GM19035 (cell line): ENCODE data around the gene EFCC1.

Source experiments
- ATAC-seq: cut with Tn5 transposase; IDR thresholded peaks from one replicate; pipeline ENCODE4 v1.9.1; 2021; ENCODE audit not compliant: unreplicated experiment

Gene EFCC1

DNA sequence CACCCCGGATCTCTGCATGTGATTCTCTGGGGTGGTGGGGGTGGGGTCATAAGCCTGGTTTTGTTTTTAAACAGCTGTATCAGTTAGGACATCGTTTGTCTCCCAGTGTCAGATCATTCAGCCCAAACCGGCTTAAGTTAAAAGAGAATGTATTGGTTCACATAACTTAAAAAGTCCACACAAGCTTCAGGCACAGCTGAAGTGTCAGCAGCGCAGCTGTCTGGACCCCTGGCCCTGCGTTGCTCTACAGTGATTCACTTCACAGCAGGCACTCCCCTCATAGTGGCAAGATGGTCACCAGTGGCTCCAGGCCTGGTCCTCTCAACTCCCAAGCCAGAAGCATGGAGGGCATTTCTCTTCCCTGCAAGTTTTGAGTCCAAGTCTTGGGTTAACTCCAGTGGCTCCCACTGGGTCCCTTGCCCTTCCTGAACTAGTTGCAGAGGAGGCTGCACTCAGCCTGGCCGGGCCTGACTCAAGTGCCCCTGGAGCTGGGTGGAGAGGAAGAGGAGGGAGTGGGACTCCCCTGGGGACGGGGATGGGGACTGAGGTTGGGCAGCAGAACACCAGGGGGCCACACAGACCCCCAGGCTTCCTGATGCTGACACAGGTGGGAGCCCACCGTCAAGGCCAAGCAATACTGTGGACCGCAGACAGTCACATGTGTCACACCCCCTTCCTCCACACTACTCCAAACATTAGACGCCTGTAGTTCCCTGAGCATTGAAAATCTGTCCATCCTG lies 30.5 kb downstream of the EFCC1 start:
- no peak for ATAC-seq

DNA sequence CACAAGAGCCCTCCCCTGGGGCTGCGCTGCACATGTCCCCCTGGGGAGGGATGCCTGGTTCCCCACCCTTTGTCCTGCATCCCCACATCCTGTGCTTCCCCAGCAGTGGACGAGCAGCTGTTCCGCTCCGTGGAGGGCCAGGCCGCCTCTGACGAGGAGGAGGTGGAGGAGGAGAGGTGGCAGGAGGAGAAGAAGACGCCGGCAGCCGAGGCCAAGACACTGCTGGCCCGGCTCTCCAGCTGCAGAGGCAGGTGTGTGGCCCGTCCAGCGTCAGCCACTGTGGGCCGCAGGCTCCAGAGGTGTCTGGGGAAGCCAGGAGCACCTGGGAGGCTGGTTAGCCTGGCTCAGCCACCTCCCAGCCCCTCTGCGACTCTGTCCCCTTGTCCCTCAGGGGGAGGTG lies 31.6 kb downstream of the EFCC1 start:
- no peak for ATAC-seq

DNA sequence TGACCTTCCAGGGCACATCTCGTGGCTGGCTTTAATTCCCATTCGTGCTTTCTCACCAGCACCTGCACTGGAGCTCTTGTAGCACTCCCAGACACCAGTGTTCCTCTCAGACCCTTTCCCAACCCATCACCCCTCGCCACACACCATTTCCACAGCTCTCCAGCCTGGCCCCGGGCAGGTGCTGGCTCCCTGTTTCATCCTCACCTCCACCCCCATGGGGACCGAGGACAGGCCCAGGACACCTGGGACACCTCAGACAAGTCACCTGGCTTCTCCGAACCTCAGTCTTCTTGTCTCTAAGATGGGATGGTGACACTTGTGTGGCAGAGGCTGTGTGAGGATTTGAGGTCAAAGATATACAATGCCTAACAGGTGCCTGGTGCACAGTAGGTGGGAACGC lies 32.0 kb downstream of the EFCC1 start:
- no peak for ATAC-seq

DNA sequence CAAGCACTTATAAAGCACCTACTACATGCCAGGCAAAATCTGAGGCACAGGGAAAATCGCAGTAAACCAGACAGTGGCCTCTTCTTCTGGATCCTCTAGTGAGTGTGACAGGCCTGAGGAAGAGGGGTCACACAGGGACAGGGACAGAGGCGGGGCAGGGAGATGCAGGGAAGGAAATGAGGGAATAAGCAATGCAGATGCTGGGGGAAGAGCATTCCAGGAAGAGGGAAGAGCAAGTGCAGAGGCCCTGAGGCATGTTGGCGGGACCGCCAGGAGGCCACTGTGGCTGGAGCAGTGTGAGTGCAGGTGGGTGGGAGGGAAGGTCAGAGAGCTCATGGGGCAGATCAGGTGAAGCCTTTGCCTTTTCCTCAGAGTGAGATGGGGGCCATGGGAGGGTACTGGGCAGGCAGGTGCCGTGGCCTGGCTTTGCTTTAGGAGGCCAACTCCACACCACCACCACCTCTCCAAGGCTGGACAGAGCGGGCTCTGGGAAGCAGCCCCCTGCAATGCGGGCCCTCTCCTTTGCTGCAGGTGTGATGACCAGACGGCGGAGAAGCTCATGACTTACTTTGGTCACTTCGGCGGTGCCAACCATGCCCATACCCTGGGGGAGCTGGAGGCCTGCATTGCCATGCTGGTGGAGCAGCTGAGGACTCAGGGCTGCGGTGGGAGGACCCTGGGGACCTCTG lies 32.7 kb downstream of the EFCC1 start:
- no peak for ATAC-seq

DNA sequence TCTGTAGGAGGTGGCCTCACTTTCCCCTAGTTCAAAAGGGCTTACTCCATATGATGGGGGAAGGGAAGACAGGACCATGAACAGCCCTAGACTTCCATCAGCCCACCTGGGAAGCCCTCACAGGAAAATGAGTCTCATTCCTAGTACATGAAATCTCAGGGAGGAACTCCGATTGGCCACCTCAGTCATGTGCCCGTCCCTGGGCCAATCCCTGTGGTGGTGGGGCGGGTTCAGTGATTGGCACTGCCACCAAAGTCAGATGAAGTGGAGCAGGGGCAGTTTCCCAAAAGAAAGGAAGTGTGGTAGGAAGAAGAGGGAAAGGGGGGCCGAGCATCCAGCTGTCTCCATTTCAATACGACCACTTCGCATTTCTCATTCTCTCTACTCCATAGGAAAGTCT lies 33.5 kb downstream of the EFCC1 start:
- ATAC-seq: no peak

DNA sequence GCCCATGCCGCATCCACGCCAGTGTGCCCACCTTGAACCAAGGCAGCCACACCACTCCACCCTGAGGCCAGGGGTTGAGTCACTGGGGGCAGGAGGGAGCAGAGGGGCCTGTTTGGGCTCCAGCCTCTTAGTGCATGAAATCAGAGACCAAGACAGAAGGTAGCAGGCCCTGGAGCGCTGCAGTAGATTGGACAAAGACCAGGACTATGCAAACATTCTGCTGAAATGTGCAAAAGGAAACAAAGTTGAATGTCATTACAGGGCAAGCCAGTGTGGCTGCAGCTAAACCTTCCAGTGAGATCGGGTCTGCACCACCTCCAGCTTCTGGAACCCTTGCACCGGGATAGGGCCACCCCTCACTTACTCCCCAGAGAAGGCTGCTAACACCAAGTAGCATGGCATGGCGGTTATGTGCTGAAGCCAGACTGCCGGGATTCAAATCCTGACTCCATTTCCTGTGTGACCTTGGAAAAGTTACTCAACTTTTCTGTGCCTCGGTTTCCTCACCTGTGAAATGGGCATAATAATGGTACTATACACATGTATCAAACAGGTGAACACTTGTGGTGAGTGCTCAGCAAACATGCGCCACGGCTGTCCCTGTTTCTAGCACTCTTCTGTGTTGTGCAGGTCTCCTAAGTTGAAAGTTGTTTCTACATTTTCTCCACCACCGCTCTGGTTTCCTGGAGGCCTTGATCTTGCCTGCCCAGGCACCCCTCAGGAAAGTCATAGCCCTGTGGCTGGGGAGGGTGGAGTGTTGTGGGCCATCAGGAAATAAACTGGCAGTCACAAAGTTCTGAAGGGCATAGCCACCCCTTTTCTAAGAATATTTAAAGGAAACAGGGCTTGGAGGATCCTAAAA lies 34.5 kb downstream of the EFCC1 start:
- no peak for ATAC-seq

DNA sequence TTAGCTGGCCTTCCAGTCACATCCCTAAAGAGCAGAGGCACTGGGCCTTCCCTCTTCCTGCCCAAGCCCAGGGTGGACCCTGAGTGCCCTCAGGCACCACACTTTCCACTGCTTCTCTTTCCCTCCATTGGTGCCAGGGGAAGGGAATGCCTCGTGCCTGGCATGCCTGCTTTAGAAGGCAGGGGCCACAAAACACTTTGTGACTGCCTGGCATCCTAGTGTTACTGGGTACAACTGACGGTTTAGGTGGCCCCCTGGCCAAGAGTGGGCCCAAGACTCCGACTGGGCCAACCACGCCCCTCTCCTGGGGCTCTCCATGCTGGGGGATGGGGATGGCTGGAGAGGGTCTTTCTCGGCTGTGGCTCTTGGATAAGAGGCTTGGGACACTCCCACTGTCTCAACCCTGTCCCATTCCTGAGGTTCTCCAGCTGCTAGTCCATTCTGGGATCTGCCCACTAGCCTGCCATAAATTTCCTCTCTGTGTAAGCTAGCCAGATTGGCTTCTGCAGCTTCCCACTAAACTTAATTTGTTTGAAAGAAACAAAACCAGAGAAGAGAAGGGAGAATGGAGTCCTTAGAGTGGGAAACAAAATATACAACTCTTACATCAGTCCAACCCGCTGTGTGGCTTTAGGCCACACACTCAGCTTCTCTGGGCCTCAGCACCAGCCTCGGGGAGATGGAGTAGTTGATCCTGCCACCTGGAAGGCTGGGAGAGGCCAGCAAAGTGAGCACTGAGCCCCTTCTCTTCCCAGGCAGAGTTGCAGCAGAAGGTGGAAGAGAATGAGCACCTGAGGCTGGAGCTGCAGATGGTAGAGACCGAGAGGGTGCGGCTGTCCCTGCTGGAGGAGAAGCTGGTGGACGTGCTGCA lies 35.4 kb downstream of the EFCC1 start:
- no peak for ATAC-seq

DNA sequence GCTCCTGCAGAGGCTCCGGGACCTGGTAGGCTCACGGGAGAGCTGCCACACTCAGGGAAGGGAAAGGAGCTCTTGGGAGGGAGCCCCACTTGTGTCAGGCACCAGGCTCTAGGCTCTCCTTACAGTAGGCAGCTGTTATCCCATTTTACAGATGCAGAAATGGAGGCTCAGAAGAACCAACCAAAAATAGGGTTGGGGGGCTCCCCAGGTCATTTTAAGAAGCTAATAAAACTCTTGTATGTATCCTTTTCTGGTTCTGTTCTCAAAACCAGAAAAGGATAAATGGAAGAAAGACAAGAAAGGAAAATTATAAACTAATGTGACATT lies 36.0 kb downstream of the EFCC1 start:
- no peak for ATAC-seq

DNA sequence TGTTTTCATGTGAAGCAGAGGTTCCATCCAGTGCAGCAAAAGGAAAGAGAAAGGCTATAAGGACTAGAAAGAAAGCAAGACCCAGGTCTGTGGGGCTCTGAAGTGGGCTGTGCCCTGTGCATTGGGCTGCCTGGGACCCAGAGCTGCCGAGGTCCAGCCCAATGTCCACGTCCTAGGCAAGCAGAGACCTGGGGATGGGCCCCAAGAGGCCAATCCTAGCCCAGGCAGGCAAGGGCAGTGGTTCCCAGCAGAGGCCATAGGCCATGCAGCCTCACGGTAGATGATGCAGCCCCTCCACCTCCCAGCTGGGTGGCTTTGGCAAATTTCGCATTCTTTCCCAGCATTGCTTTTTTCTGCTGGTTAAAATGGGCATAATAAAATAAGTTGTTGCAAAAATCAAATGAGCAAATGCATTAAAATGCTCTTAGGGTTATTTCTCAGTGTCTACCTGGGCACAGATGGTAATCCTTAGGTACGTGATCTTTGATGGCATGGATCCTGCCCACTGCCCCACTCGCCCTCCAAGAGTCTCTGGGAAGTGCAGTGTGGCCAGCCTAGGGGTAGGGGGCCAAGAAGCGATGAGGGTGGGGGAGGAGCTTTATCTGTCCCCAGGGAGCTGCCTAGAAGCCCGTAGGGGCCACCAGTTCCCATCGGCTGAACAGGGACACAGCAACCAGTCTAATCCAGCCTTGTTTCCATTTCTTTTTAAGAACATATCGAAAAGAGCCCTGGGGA lies 37.2 kb downstream of the EFCC1 start:
- ATAC-seq: no peak

DNA sequence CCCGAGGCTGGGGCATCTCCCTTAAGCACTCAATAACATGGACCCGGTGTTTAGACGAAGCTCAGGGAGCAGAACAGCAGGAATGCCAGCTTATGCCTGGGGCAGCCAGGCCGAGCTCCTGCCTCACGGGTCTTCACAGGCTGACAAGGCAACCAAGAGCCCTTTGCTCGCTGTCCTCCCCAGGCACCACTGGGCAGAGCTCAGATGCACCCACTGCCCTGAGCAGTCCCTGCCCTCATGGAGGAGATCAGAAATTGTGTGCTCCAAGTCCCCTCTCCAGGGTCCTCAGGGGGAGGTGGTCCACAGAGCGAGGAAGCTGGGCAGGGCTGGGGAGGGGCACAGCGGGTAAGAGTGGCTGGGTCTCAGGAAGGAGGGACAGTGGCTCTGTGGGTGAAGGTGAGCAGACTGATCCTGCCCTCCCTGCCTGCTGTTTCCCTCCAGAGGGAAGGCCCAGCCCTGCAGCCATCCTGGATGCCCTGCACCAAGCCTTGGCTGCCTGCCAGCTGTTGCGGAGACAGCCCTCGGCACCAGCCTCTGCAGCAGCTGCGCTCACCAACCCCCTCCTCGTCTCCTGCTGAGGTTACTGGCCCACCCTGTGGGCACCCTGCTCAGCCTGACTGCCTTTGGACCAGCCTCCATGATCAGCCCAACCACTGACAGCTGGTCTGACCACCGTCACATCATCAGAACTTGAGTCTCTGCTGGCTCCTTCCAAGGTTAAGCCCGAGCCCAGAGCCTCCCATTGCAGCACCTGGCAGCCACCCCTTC lies 38.4 kb downstream of the EFCC1 start:
- ATAC-seq: no peak

DNA sequence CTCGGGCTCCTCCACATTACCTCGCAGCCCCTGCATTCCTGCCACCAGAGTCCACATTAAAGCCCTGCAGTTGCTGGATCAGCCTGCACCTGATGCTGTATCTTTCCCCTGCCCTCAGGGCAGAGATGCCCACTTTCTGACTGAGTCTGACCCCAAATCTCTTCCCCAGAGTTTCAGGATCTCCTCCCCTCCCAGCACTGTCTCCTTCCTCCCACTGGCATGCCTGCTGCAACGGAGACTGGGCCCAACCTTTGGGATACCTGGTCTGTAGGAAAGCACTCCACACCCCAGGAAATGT lies 38.9 kb downstream of the EFCC1 start:
- no peak for ATAC-seq

DNA sequence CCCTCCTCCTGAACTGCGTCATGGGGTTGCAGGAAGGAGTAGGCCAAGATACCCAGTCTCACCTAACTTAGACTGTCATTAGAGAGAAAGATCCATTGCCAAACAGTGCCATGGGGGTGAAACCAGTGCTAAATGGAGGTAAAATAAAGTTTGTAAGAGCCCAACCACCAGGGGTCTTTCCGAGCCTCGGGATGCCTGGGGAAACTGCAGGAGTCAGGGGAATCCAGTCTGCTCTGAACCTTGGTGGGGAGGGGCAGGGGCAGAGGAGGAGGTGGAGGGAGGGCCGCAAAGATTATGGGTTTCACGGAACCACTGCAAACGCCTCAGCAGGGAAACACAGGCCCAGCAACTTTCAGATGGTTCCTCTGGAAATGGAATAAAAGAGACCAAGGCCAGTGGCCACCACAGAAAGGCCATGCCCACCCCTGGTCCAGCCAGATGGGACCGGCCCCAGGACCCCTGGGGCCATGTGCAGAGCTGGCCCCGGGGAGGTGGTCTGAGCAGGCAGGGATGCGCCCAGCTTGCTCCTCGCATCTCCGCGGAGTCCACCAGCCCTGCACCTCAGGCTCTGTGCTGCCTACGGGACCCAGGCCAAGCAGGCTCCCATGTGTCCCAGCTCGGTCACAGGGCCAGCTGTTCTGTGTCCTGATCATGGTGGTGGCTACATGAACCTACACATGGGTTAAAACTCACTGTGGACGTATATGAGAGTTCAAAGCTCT lies 39.6 kb downstream of the EFCC1 start:
- no peak for ATAC-seq

DNA sequence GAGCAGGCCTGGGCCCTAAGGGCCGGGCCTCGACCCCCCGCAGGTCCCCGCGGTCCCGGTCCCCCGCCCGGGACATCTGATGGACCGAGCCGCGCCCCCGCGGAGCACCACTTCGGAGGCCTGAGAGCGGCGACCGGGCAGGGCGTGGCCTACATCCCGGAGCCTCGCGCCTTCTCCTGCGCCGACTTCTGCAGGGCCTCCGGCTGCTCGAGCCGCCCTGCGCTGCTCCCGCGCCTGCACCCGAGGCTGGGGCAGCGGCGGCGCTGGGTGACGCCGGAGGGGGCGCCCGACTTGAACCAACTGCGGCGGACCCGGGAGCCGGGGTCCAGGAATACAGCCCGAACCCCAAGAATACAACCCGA lies 44.6 kb downstream of the EFCC1 start:
- no peak for ATAC-seq

DNA sequence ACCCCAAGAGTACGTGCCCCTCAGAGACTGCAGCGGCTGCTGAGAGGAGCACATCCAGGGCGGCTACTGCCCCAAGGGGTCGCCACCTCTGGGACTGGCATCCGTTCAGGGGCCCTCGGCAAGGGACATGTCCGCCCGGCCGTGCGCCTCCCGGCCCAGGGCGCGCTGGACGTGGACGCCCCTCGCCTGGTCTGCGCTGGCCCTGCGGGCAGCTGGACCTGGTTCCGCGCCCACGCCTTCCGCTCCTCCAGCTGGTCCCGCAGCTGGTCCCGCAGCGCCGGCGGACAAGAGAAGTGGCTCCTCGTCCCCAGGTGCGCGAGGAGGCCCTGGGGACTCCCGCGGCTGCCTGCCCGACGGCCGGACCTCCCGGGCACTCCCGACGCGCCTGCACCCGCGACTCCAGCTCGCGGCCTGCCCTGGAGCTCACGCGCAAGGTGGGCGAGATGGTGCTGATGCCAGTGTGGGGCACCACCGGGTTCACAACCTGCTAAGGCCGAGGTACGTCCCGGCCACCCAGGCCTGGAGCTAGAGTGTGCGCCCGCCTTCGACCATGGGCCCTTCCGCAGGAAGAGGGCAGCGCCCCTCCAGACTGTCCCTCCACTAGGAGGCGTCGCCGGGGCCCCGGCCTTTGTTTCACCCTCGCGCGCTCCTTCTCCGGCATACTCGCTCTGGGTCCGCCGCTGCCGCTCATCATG lies 45.1 kb downstream of the EFCC1 start:
- ATAC-seq: no peak

DNA sequence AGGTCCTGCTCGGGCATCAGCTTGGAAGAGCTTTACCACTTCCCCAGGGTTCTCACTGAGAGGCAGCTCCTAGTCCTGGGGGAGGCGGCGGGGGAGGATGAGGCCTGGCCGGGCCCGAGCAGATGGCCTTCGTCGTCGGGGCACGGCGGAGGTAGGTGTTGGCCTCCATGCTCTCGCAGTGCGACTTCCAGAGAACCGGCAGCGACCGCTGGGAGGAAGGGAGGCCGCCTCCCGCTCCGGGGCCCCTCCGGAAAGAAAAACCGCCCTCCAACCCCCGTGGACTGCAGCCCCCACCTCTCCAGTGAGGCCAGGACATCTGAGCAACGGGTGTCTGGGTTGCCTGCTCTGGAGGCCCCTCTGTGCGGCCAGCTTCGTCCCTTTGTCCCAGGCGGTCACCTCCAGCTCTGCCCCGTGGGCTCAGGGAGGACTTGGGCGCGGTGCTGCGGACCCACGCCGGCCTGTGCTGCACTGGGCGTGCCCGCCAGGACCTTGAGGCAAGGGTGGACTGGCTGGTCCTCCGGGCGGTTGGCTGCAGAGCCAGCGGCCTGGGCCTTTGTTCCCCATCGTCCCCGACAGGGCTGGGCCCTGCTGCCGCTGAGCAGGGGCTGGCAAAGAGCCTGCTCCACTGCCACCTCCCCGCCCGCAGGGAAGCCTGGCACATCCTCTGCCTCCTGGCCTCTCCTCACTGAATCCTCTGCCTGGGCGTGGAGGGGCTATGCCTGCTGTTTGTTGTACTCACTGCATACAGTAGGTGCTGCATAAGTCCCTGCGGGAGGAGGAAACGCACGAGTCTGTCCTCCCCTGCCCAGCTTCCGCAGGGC lies 45.8 kb downstream of the EFCC1 start:
- no peak for ATAC-seq

DNA sequence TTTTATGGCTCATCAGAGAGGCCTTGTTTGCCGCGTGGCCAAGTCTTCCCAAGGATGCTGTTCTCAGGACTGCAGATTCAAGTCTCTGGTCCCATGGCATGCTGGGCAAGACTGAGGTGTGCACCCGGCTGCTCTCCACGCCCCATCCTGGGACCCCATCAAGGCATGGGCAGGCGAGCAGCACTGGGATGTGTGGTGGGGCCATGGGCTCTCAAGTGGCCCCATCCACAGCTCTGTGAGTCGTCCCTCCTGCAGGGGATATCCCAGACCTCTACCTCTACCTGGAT lies 46.4 kb downstream of the EFCC1 start:
- ATAC-seq: no peak

DNA sequence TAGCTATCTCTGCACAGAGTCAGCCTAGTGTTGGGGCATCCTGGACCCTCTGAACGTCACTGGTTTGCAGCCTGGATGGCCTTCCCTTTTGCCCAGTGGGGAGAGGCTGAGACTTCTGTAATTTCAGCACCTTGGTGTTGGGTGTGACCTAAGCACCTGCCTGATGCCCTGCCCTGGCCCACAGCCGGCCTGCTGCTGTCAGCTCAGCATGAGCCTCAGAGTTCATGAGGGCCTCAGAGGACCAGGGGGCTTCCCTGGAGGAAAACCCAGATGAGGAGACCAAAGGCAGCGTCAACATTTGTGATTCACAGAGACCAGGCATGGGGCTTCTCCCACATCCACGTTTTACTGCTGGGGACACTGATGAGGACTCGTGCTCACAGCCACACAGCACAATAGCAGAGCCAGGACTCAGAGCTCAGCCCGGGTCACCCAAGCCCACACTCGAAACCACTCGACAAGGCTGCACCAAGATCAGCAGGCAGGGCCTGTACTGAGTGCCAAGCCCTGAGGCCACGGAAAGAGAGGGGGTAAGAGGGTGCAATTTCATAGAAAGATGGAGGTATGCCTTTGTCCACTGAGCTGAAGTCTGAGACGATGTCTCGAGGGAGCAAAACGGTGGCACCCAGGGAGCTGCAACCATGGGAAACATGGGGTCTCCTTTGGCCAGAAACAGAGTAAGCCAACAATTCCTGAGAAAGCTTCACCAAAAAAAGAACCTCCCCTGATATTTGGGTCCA lies 49.6 kb downstream of the EFCC1 start:
- no peak for ATAC-seq
